Ascending aorta (tissue), 2 donors: ENCODE data around the gene BIRC7. TPM values are rescaled to one million over a fixed set of nuclear protein-coding genes. Genes with fewer than 3 reads are reported as not detected.

Source experiments
- DNase-seq, 2 donors: peaks; one replicate each; pipeline ENCODE4 v3.0.0-alpha.2; 2019; ENCODE audit warnings: low spot score in 2 of 2
- H3K27ac ChIP-seq, 2 donors: fragments of 200-600 bp; sonication (generic); one replicate each; pipeline ENCODE4 v1.5.1; 2016 to 2017; ENCODE audit warnings: mild to moderate bottlenecking in 1 of 2
- H3K27me3 ChIP-seq: fragments of 200-600 bp; sonication (generic); one replicate; pipeline ENCODE4 v1.5.1; 2017
- H3K36me3 ChIP-seq, 2 donors: fragments of 200-600 bp; sonication (generic); one replicate each; pipeline ENCODE4 v1.5.1; 2016
- H3K4me1 ChIP-seq, 2 donors: fragments of 200-600 bp; sonication (generic); one replicate each; pipeline ENCODE4 v1.5.1; 2016 to 2017; ENCODE audit warnings: mild to moderate bottlenecking in 1 of 2
- H3K4me3 ChIP-seq, 2 donors: fragments of 200-600 bp; sonication (generic); one replicate each; pipeline ENCODE4 v1.5.1; 2016 to 2017; ENCODE audit warnings: mild to moderate bottlenecking in 1 of 2
- H3K9me3 ChIP-seq, 2 donors: fragments of 200-600 bp; sonication (generic); one replicate each; pipeline ENCODE4 v1.5.1; 2016
- CTCF ChIP-seq, 3 experiments: fragments of 200-600 bp in 2 of 3; fragments of 450-650 bp in 1 of 3; sonication (generic) in 2 of 3; IDR thresholded peaks; one replicate each; pipeline ENCODE4 v1.5.1; 2016 to 2019; ENCODE audit warnings: antibody characterized with exemption in 3 of 3, mild to moderate bottlenecking in 1 of 3, moderate library complexity in 1 of 3
- intact Hi-C: fragments of 100-400 bp; cut with DNase I; formaldehyde crosslinking; loops from one replicate; pipeline ENCODE4 v1.15.1; 2023
- total RNA-seq: library from RNA; depleted of rRNA; stranded (reverse); fragments of >200 nt; gene quantifications from one replicate; pipeline ENCODE4 v1.1.0, GENCODE V29; 2016

BIRC7 gene
- total RNA-seq, 1 donor from 2014 or later, result not detected

- H3K4me3 ChIP-seq, result no peak overlapping the region
- H3K27ac ChIP-seq, result no peak overlapping the region
- no peaks in the 10 kb centered on the region for H3K4me1 ChIP-seq
- DNase-seq, result no peak
- intact Hi-C loops, result no loop called here
- peaks cover 85 to 98% of the 10 kb centered on the region in 2 donors for H3K36me3 ChIP-seq
- TF ChIP-seq CTCF (IDR thresholded peaks at IDR 0.05), result no peak
- H3K9me3 ChIP-seq, result no peaks in the 10 kb centered on the region
- no peaks in the 10 kb centered on the region for H3K27me3 ChIP-seq
Observed at GRCh38 chr20:63281742-63282665, 46.3 kb downstream of the BIRC7 start.

- TF ChIP-seq CTCF (IDR thresholded peaks at IDR 0.05), result no peak
Observed at GRCh38 chr20:63282946-63283345, 47.2 kb downstream of the BIRC7 start.

GRCh38 chr20:63283397-63284082 lies 47.8 kb downstream of the BIRC7 start:
- intact Hi-C loops, result no loop called here
- H3K36me3 ChIP-seq, result peaks cover 84 to 98% of the 10 kb centered on the region in 2 donors

More at GRCh38 chr20:63282946-63283345, 47.2 kb downstream of the BIRC7 start:
- no peak overlapping the region for H3K27ac ChIP-seq
- H3K4me1 ChIP-seq, result no peaks in the 10 kb centered on the region
- no peak overlapping the region for H3K4me3 ChIP-seq
- no peaks in the 10 kb centered on the region for H3K27me3 ChIP-seq
- intact Hi-C loops, result no loop called here
- no peaks in the 10 kb centered on the region for H3K9me3 ChIP-seq
- no peak for DNase-seq
- H3K36me3 ChIP-seq, result peaks cover 83 to 98% of the 10 kb centered on the region in 2 donors

GRCh38 chr20:63284083-63284440 lies 48.4 kb downstream of the BIRC7 start:
- no peak overlapping the region for H3K27ac ChIP-seq
- H3K27me3 ChIP-seq, result no peaks in the 10 kb centered on the region
- H3K36me3 ChIP-seq, result peaks cover 83 to 98% of the 10 kb centered on the region in 2 donors
- H3K9me3 ChIP-seq, result no peaks in the 10 kb centered on the region
- TF ChIP-seq CTCF (IDR thresholded peaks at IDR 0.05), result no peak
- H3K4me3 ChIP-seq, result no peak overlapping the region
- DNase-seq, result no peak
- intact Hi-C loops, result no loop called here
- no peaks in the 10 kb centered on the region for H3K4me1 ChIP-seq

More at GRCh38 chr20:63283397-63284082, 47.8 kb downstream of the BIRC7 start:
- no peak overlapping the region for H3K4me3 ChIP-seq
- no peaks in the 10 kb centered on the region for H3K4me1 ChIP-seq
- no peak overlapping the region for H3K27ac ChIP-seq
- no peak for TF ChIP-seq CTCF (IDR thresholded peaks at IDR 0.05)
- no peaks in the 10 kb centered on the region for H3K9me3 ChIP-seq
- no peaks in the 10 kb centered on the region for H3K27me3 ChIP-seq
- DNase-seq, result no peak

GRCh38 chr20:63284544-63284949 lies 48.8 kb downstream of the BIRC7 start:
- peaks cover 82 to 93% of the 10 kb centered on the region in 2 donors for H3K36me3 ChIP-seq
- TF ChIP-seq CTCF (IDR thresholded peaks at IDR 0.05), result no peak
- H3K4me1 ChIP-seq, result no peaks in the 10 kb centered on the region
- no peaks in the 10 kb centered on the region for H3K27me3 ChIP-seq
- intact Hi-C loops, result no loop called here
- no peak overlapping the region for H3K4me3 ChIP-seq
- H3K9me3 ChIP-seq, result no peaks in the 10 kb centered on the region
- no peak for DNase-seq
- H3K27ac ChIP-seq, result no peak overlapping the region
